Muscle of leg (tissue), 16 donors: ENCODE data around the gene CD101. TPM values are rescaled to one million over a fixed set of nuclear protein-coding genes. Genes with fewer than 3 reads are reported as not detected.

ENCODE experiments used
- DNase-seq: peaks from one replicate; pipeline ENCODE4 v3.0.0; 2013
- H3K27ac ChIP-seq: one replicate; pipeline ENCODE4 v1.5.1; 2013; ENCODE audit warnings: mild to moderate bottlenecking, low read length, control low read depth
- H3K27me3 ChIP-seq: one replicate; pipeline ENCODE4 v1.6.1; 2013; ENCODE audit warnings: low read length; ENCODE audit not compliant: control insufficient read depth, insufficient read depth
- H3K36me3 ChIP-seq: one replicate; pipeline ENCODE4 v1.6.1; 2013; ENCODE audit warnings: low read length; ENCODE audit not compliant: control insufficient read depth, insufficient read depth
- H3K4me1 ChIP-seq: one replicate; pipeline ENCODE4 v1.6.1; 2013; ENCODE audit warnings: low read length; ENCODE audit not compliant: control insufficient read depth, insufficient read depth
- H3K4me3 ChIP-seq: one replicate; pipeline ENCODE4 v1.5.1; 2013; ENCODE audit warnings: low read length, control low read depth
- H3K9me3 ChIP-seq: replicated peaks from 2 replicates; pipeline ENCODE4 v1.6.1; 2013; ENCODE audit warnings: low read depth, low read length; ENCODE audit not compliant: control insufficient read depth
- WGBS: methylation state at CpG from one replicate; pipeline ENCODE4 v1.1.5; 2013; ENCODE audit warnings: missing lambda C conversion rate; ENCODE audit not compliant: insufficient coverage; 5-methylcytosine and 5-hydroxymethylcytosine counted together
- long read RNA-seq, 11 donors: transcript quantifications; one replicate each; lab custom pipeline, GENCODE V29; 2026
- polyA plus RNA-seq, 8 donors: library from polyadenylated mRNA; unstranded; fragments of 120-200 nt; gene quantifications; one replicate each; pipeline versions ENCODE4 v1.2.1 to v1.2.3, GENCODE V29; 2013; ENCODE audit warnings: inconsistent platforms in 1 of 8, low replicate concordance in 1 of 8; ENCODE audit not compliant: insufficient read length in 8 of 8, insufficient read depth in 1 of 8
- total RNA-seq: library from RNA; stranded (reverse); fragments of 120-200 nt; gene quantifications from one replicate; pipeline ENCODE4 v1.2.4, GENCODE V29; 2013

CD101 gene
- total RNA-seq (3.5 TPM), polyA plus RNA-seq (1 to 10 TPM; 4.7 to 8.4 (median 5.3) TPM)
- long read RNA-seq, donor 1 = 0 reads
- long read RNA-seq, donor 2 = 0 reads
- long read RNA-seq, donor 3, partial matches to known transcripts = 0 of 1 reads
- long read RNA-seq, donor 3, other reads (novel, unspliced or antisense) = 0 of 1 reads
- long read RNA-seq, donor 4 = 0 reads
- long read RNA-seq, donor 5 = 0 reads
- long read RNA-seq, donor 6 = 0 reads
- long read RNA-seq, donor 7 = 0 reads
- long read RNA-seq, donor 8, partial matches to known transcripts = 0 of 1 reads
- long read RNA-seq, donor 8, other reads (novel, unspliced or antisense) = 0 of 1 reads
- long read RNA-seq, donor 9 = 0 reads
- long read RNA-seq, donor 10 = 0 reads
- long read RNA-seq, donor 11, partial matches to known transcripts = 0 of 1 reads
- long read RNA-seq, donor 11, other reads (novel, unspliced or antisense) = 0 of 1 reads

GRCh38 chr1:117001254-117001927 is at the start of gene CD101:
TSS of gene CD101 (plus strand) at chr1:117001760. CDS start at chr1:117001818, 58 bp downstream.
- Histone ChIP-seq H3K27ac (no peak within 1 kb of the TSS), H3K9me3 (no peaks in the 10 kb centered on the region), H3K27me3 (no peaks in the 10 kb centered on the region), H3K36me3 (peaks cover 2% of the 10 kb centered on the region), H3K4me1 (peaks cover 5% of the 10 kb centered on the region), H3K4me3 (no peak within 1 kb of the TSS)
- DNase-seq = no peak
- WGBS = 71% methylated on average over 1 of the region's 3 CpGs

DNA sequence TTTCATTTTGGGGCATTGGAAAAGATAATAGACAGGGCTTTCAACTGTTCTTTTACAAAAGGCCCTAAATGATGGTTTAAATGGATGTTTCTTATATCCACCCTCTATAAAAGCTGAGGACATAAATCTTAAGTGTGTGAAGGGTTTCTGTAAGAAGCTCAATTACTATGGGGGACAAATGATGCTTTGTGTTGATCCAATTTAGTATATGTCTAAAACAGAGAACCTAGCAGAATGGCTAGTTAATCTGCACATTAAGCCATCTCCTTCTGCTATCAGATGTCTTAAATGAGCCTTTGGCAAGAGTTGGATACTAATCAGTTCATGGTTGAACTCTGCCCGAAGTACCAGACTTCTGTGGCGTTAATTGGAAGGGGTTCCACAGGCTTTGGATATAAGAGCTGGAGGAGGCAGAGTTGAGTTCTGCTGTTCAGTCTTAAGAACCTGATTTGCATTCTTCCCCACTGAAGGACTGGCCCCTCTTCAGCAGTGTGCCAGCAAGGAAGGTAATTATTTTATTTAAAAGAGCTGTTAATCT is 48.8 kb upstream of the CD101 start:
- H3K4me1 ChIP-seq = peaks cover 46% of the 10 kb centered on the region
- H3K9me3 ChIP-seq = no peaks in the 10 kb centered on the region
- peaks cover 24% of the 10 kb centered on the region for H3K36me3 ChIP-seq
- no peaks in the 10 kb centered on the region for H3K27me3 ChIP-seq
- peak overlapping the region; percentile 21 for H3K27ac ChIP-seq
- no peak for DNase-seq
- no CpG with 5 or more reads among the region's 2 CpGs for WGBS
- H3K4me3 ChIP-seq = no peak overlapping the region

- peak; percentile 87 for DNase-seq
- no CpG with 5 or more reads among the region's 3 CpGs for WGBS
- no peaks in the 10 kb centered on the region for H3K27me3 ChIP-seq
- no peak overlapping the region for H3K4me3 ChIP-seq
- H3K36me3 ChIP-seq = peaks cover 33% of the 10 kb centered on the region
- H3K4me1 ChIP-seq = peaks cover 35% of the 10 kb centered on the region
- H3K27ac ChIP-seq = peak overlapping the region; percentile 40
- H3K9me3 ChIP-seq = no peaks in the 10 kb centered on the region
Observed at GRCh38 chr1:116954440-116954839, 47.1 kb upstream of the CD101 start.

- Histone ChIP-seq H3K36me3 (peaks cover 44% of the 10 kb centered on the region), H3K9me3 (no peaks in the 10 kb centered on the region), H3K27me3 (no peaks in the 10 kb centered on the region), H3K4me1 (peaks cover 16% of the 10 kb centered on the region), H3K4me3 (no peak overlapping the region), H3K27ac (no peak overlapping the region)
- WGBS = 92% methylated on average over 5 of the region's 7 CpGs
- no peak for DNase-seq
Observed at GRCh38 chr1:116956378-116956777, 45.2 kb upstream of the CD101 start.

DNA sequence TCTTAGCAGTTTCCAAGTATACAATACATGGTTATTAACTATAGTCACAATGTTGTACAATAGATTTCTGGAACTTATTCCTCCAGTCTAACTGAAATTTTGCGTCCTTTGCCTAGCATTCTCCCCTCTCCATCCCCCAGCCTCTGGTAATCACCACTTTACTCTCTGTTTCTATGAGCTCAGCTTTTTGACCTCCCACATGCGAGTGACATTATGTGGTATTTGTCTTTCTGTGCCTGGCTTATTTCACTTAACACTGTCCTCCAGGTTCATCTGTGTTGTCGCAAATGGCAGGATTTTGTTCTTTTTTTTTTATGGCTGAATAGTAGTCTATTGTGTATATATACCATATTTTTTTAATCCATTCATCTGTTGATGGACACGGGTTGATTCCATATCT is 43.9 kb upstream of the CD101 start:
- no peak for DNase-seq
- peaks cover 52% of the 10 kb centered on the region for H3K36me3 ChIP-seq
- H3K4me3 ChIP-seq = no peak overlapping the region
- H3K27me3 ChIP-seq = no peaks in the 10 kb centered on the region
- WGBS = no CpG with 5 or more reads among the region's 4 CpGs
- no peaks in the 10 kb centered on the region for H3K9me3 ChIP-seq
- H3K4me1 ChIP-seq = peaks cover 9% of the 10 kb centered on the region
- no peak overlapping the region for H3K27ac ChIP-seq

DNA sequence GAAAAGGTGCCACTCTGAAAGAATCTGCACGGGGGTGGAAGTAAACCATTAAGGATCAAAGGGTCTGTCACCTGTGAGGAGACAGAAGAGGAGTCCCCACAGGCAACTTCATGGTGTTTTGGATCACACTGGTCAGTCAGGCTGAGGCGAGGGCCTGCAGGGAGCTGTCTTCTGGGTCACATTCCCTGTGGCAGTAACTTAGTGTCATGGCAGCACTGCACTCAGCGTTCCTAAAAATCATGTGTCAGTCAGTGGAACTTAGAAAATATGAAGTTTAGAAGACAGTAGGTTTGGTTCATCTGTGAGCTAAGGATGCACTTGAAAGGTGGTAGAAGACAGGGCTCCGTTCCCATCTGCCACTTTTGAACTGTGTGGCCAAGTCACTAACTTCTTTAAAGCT is 43.5 kb upstream of the CD101 start:
- no peak overlapping the region for H3K27ac ChIP-seq
- H3K4me1 ChIP-seq = peaks cover 6% of the 10 kb centered on the region
- peaks cover 56% of the 10 kb centered on the region for H3K36me3 ChIP-seq
- H3K27me3 ChIP-seq = no peaks in the 10 kb centered on the region
- WGBS = 59% methylated on average over 3 of the region's 4 CpGs
- no peaks in the 10 kb centered on the region for H3K9me3 ChIP-seq
- no peak for DNase-seq
- H3K4me3 ChIP-seq = no peak overlapping the region

- H3K9me3 ChIP-seq = no peaks in the 10 kb centered on the region
- H3K4me1 ChIP-seq = peaks cover 2% of the 10 kb centered on the region
- DNase-seq = no peak
- no peaks in the 10 kb centered on the region for H3K27me3 ChIP-seq
- H3K4me3 ChIP-seq = no peak overlapping the region
- H3K36me3 ChIP-seq = peaks cover 60% of the 10 kb centered on the region
- WGBS = no CpG with 5 or more reads among the region's 2 CpGs
- H3K27ac ChIP-seq = no peak overlapping the region
Observed at GRCh38 chr1:116958977-116959376, 42.6 kb upstream of the CD101 start.

DNA sequence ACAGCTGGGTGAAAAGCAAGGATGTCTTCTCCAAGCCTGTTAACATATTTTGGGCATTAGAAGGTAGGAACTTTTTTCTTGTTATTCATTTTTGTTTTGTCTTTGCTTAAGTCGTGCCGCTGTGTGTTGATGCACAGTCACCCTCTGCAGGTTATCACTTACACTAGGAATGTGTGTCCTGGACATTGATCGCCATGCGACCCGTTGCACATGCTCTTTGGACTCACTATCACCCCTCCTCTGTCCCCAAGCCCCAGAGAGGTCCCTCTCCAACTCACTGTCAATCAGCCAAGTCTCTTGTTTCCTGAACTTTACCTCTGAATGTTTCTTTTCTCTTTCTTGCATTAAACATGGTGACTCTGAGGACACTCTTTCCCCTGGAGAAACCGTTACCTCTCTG is 40.0 kb upstream of the CD101 start:
- DNase-seq = no peak
- Histone ChIP-seq H3K9me3 (no peaks in the 10 kb centered on the region), H3K36me3 (peaks cover 70% of the 10 kb centered on the region), H3K4me1 (no peaks in the 10 kb centered on the region), H3K4me3 (no peak overlapping the region), H3K27ac (no peak overlapping the region), H3K27me3 (no peaks in the 10 kb centered on the region)
- WGBS = 94% methylated on average over 6 of the region's 6 CpGs

GRCh38 chr1:116962987-116963639 is 38.4 kb upstream of the CD101 start:
- WGBS = 71% methylated on average over 1 of the region's 4 CpGs
- Histone ChIP-seq H3K9me3 (no peaks in the 10 kb centered on the region), H3K4me1 (no peaks in the 10 kb centered on the region), H3K4me3 (no peak overlapping the region), H3K27ac (no peak overlapping the region), H3K36me3 (peaks cover 72% of the 10 kb centered on the region), H3K27me3 (no peaks in the 10 kb centered on the region)
- no peak for DNase-seq

DNA sequence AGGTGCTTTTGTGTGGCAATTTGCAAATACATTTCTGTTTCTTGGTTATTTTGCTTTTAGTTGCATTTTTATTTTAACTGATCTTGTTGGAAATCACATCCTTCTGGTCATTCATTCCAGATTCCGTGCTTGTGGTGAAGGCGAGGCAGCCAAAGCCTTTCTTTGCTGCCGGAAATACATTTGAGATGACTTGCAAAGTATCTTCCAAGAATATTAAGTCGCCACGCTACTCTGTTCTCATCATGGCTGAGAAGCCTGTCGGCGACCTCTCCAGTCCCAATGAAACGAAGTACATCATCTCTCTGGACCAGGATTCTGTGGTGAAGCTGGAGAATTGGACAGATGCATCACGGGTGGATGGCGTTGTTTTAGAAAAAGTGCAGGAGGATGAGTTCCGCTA is 34.8 kb upstream of the CD101 start:
- H3K4me3 ChIP-seq = no peak overlapping the region
- no peaks in the 10 kb centered on the region for H3K27me3 ChIP-seq
- H3K4me1 ChIP-seq = peaks cover under 1% of the 10 kb centered on the region
- 83% methylated on average over 11 of the region's 11 CpGs for WGBS
- peaks cover 41% of the 10 kb centered on the region for H3K36me3 ChIP-seq
- DNase-seq = no peak
- H3K9me3 ChIP-seq = no peaks in the 10 kb centered on the region
- H3K27ac ChIP-seq = no peak overlapping the region
